Measurements from ENCODE around the gene LYZ. TPM values are rescaled to one million over a fixed set of nuclear protein-coding genes. Genes with fewer than 3 reads are reported as not detected.

Gene LYZ
- polyA plus RNA-seq, 1 donor (not counting 4 experiments of a cell fraction or from before 2014, with no cell fraction given): not detected

GRCh38 chr12:69396041-69396440, 47.9 kb downstream of the LYZ start:
- dilution Hi-C loops (cut with MboI; ENCODE audit: extremely low pct_ligation_motif_present, low sequenced_read_pairs): no loop called here
- no peak overlapping the region for H3K4me3 ChIP-seq (ENCODE audit: control insufficient read depth in 2 of 3, extremely low read depth in 1 of 3, insufficient read depth in 2 of 3, low read depth in 1 of 3, low read length in 3 of 3)
- no peak for TF ChIP-seq EZH2 (IDR thresholded peaks at IDR 0.05; ENCODE audit: low read length)
- no peak for TF ChIP-seq CTCF (optimal IDR thresholded peaks at IDR 0.05 in 1 of 3, IDR thresholded peaks at IDR 0.05 in 1 of 3, conservative IDR thresholded peaks at IDR 0.05 in 1 of 3; ENCODE audit: extremely low read depth in 1 of 3, insufficient read depth in 2 of 3, low read length in 3 of 3)
- H4K20me1 ChIP-seq (ENCODE audit: control insufficient read depth, extremely low read depth, insufficient read depth, low read length): no peaks in the 10 kb centered on the region
- H3K4me1 ChIP-seq (ENCODE audit: control insufficient read depth, extremely low read depth, insufficient read depth, low read length): peaks cover 5% of the 10 kb centered on the region
- DNase-seq (ENCODE audit: low read depth, low spot score) (no peak), FAIRE-seq (no peak)
- H3K36me3 ChIP-seq (ENCODE audit: control insufficient read depth in 2 of 2, extremely low read depth in 1 of 2, insufficient read depth in 2 of 2, low read length in 2 of 2): peaks cover 2 to 6% of the 10 kb centered on the region in 2 experiments
- H3K27me3 ChIP-seq (ENCODE audit: control insufficient read depth, extremely low read depth, insufficient read depth, low read length): no peaks in the 10 kb centered on the region
- H3K27ac ChIP-seq (ENCODE audit: control insufficient read depth, insufficient read depth, low read length): no peak overlapping the region
- H3K9me3 ChIP-seq (ENCODE audit: control insufficient read depth, low read depth, low read length): peaks cover 2% of the 10 kb centered on the region
- H3K9ac ChIP-seq (ENCODE audit: control insufficient read depth, extremely low read depth, insufficient read depth, low read length): no peak overlapping the region
- no peaks in the 10 kb centered on the region for H3K79me2 ChIP-seq (ENCODE audit: control insufficient read depth, insufficient read depth, low read length)
- H2AFZ ChIP-seq (ENCODE audit: control insufficient read depth, low read length): no peak overlapping the region
- no peaks in the 10 kb centered on the region for H3K9me1 ChIP-seq (ENCODE audit: control insufficient read depth, extremely low read depth, insufficient read depth, low read length)
- no peak overlapping the region for H3K4me2 ChIP-seq (ENCODE audit: control insufficient read depth, extremely low read depth, insufficient read depth, low read depth, low read length)

- Histone ChIP-seq H3K9me1 (ENCODE audit: control insufficient read depth, extremely low read depth, insufficient read depth, low read length) (no peaks in the 10 kb centered on the region), H3K4me2 (ENCODE audit: control insufficient read depth, extremely low read depth, insufficient read depth, low read depth, low read length) (no peak overlapping the region), H3K36me3 (ENCODE audit: control insufficient read depth in 2 of 2, extremely low read depth in 1 of 2, insufficient read depth in 2 of 2, low read length in 2 of 2) (peaks cover 0 to 3% of the 10 kb centered on the region in 2 experiments), H3K27me3 (ENCODE audit: control insufficient read depth, extremely low read depth, insufficient read depth, low read length) (no peaks in the 10 kb centered on the region), H3K9ac (ENCODE audit: control insufficient read depth, extremely low read depth, insufficient read depth, low read length) (no peak overlapping the region), H3K9me3 (ENCODE audit: control insufficient read depth, low read depth, low read length) (peaks cover 2% of the 10 kb centered on the region), H2AFZ (ENCODE audit: control insufficient read depth, low read length) (no peak overlapping the region), H3K4me1 (ENCODE audit: control insufficient read depth, extremely low read depth, insufficient read depth, low read length) (peaks cover 5% of the 10 kb centered on the region), H3K4me3 (ENCODE audit: control insufficient read depth in 2 of 3, extremely low read depth in 1 of 3, insufficient read depth in 2 of 3, low read depth in 1 of 3, low read length in 3 of 3) (no peak overlapping the region), H4K20me1 (ENCODE audit: control insufficient read depth, extremely low read depth, insufficient read depth, low read length) (no peaks in the 10 kb centered on the region), H3K27ac (ENCODE audit: control insufficient read depth, insufficient read depth, low read length) (no peak overlapping the region), H3K79me2 (ENCODE audit: control insufficient read depth, insufficient read depth, low read length) (no peaks in the 10 kb centered on the region)
- TF ChIP-seq EZH2 (IDR thresholded peaks at IDR 0.05; ENCODE audit: low read length): no peak
- TF ChIP-seq CTCF (optimal IDR thresholded peaks at IDR 0.05 in 1 of 3, IDR thresholded peaks at IDR 0.05 in 1 of 3, conservative IDR thresholded peaks at IDR 0.05 in 1 of 3; ENCODE audit: extremely low read depth in 1 of 3, insufficient read depth in 2 of 3, low read length in 3 of 3): no peak
- DNase-seq (ENCODE audit: low read depth, low spot score) (no peak), FAIRE-seq (peak; percentile 20)
- dilution Hi-C loops (cut with MboI; ENCODE audit: extremely low pct_ligation_motif_present, low sequenced_read_pairs): no loop called here
These were observed 48.8 kb downstream of the LYZ start for GRCh38 chr12:69396963-69397362.

Data from keratinocyte (primary cell).